ENCODE data around the gene DPPA5.
"Not testable (repeated sequence)": the region's sequence is repeated elsewhere in the genome, so short reads cannot be mapped to it uniquely, and the experiment has no call there.

DPPA5 gene

GRCh38 chr6:73308712-73309534, 45.2 kb downstream of the DPPA5 start:
- in situ Hi-C loops (cut with HindIII; ENCODE audit: low sequenced_read_pairs): no loop called here

GRCh38 chr6:73303773-73304172, 50.3 kb downstream of the DPPA5 start:
- in situ Hi-C loops (cut with HindIII; ENCODE audit: low sequenced_read_pairs): not testable (repeated sequence)
